Nephron progenitor cell (in vitro differentiated cells): Measurements from ENCODE around the gene PHRF1.
A peak's percentile ranks its signal among the peaks of the same experiment; 100 is the strongest.

Source experiments
- DNase-seq: peaks from one replicate; pipeline ENCODE4 v3.0.0; 2021
- H3K27ac Mint-ChIP-seq: 2 replicates; pipeline ENCODE4 v1.8.0; 2021; ENCODE audit warnings: mild to moderate bottlenecking, moderate library complexity, mixed read lengths
- H3K27me3 Mint-ChIP-seq: 2 replicates; pipeline ENCODE4 v1.8.0; 2021; ENCODE audit warnings: mild to moderate bottlenecking, low read depth, mixed read lengths; ENCODE audit not compliant: poor library complexity
- H3K36me3 Mint-ChIP-seq: 2 replicates; pipeline ENCODE4 v1.8.0; 2021; ENCODE audit warnings: low read depth, mixed read lengths
- H3K4me1 Mint-ChIP-seq: 2 replicates; pipeline ENCODE4 v1.8.0; 2021; ENCODE audit warnings: mixed read lengths
- H3K4me3 Mint-ChIP-seq: 2 replicates; pipeline ENCODE4 v1.8.0; 2021; ENCODE audit warnings: mild to moderate bottlenecking, moderate library complexity, mixed read lengths
- H3K9me3 Mint-ChIP-seq: 2 replicates; pipeline ENCODE4 v1.8.0; 2021; ENCODE audit warnings: mild to moderate bottlenecking, moderate library complexity, mixed read lengths
- TF ChIP-seq, protein P1 (sequence below): fragments of 200-600 bp; sonication (generic); IDR thresholded peaks from 2 replicates; pipeline ENCODE4 v1.5.0; 2021; ENCODE audit warnings: antibody characterized with exemption

The PHRF1 gene

DNA sequence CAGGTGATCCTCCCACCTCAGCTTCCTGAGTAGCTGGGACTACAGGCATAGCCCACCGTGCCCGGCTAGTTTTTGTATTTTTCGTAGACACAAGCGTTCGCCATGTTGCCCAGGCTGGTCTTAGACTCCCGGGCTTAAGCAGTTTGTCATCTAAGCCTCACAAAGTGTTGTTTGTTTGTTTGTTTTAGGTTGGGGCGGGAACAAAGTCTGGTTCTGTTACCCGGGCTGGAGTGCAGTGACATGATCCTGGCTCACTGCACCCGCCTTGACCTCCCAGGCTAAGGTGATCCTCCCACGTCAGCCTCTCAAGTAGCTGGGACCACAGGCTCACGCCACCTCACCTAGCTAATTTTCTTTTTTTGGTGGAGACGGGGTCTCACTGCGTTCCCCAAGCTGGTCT, 26.9 kb downstream of the PHRF1 start:
- Mint-ChIP-seq H3K27ac (no peak overlapping the region), H3K4me3 (no peak overlapping the region), H3K4me1 (no peaks in the 10 kb centered on the region), H3K9me3 (no peaks in the 10 kb centered on the region), H3K36me3 (peaks cover 37% of the 10 kb centered on the region), H3K27me3 (no peaks in the 10 kb centered on the region)
- no peak for DNase-seq
- TF ChIP-seq, protein P1, sequence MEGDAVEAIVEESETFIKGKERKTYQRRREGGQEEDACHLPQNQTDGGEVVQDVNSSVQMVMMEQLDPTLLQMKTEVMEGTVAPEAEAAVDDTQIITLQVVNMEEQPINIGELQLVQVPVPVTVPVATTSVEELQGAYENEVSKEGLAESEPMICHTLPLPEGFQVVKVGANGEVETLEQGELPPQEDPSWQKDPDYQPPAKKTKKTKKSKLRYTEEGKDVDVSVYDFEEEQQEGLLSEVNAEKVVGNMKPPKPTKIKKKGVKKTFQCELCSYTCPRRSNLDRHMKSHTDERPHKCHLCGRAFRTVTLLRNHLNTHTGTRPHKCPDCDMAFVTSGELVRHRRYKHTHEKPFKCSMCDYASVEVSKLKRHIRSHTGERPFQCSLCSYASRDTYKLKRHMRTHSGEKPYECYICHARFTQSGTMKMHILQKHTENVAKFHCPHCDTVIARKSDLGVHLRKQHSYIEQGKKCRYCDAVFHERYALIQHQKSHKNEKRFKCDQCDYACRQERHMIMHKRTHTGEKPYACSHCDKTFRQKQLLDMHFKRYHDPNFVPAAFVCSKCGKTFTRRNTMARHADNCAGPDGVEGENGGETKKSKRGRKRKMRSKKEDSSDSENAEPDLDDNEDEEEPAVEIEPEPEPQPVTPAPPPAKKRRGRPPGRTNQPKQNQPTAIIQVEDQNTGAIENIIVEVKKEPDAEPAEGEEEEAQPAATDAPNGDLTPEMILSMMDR, result no peak

DNA sequence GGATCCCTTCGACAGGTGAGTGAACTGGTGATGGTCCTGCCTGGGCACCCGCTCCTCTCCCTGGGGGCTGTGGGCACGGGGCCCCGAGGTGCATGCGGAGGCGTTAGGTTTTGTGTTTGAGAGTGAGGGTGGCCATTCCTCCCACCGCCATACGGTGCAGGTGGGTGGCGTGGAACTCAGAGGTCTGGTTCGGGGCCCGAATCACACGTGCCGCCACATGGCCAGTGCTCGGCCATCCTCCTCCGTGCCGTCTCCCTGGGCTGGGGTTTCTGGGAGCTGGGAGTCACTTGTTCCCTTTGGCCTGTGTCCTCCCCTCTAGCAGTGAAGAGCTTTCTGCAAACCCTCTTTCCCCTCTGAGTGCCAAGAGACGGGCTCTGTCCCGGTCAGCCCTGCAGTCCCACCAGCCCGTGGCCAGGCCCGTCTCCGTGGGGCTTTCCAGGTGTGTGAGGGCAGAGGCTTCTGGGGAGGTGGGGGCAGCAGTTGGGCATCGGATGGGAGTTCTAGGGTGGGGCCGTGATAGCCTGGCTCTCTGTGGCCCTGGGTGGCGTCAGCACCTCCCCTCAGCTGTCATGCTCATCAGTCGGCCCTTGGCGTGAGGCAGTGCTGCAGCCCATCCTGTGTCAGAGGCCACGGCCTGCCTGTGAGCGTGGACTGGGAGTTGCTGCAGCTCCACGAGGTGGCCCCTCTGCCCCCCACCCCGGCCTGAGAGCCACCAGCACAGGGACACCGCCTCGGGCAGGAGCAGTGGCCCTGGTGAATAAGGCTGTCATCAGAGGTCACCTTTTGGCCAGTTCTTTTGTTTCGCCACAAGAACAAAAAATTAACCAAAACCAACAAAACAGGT, 29.2 kb downstream of the PHRF1 start:
- no peak overlapping the region for H3K27ac Mint-ChIP-seq
- no peaks in the 10 kb centered on the region for H3K4me1 Mint-ChIP-seq
- H3K4me3 Mint-ChIP-seq, result no peak overlapping the region
- no peak for DNase-seq
- TF ChIP-seq, protein P1, result no peak
- no peaks in the 10 kb centered on the region for H3K9me3 Mint-ChIP-seq
- no peaks in the 10 kb centered on the region for H3K27me3 Mint-ChIP-seq
- H3K36me3 Mint-ChIP-seq, result peaks cover 35% of the 10 kb centered on the region

DNA sequence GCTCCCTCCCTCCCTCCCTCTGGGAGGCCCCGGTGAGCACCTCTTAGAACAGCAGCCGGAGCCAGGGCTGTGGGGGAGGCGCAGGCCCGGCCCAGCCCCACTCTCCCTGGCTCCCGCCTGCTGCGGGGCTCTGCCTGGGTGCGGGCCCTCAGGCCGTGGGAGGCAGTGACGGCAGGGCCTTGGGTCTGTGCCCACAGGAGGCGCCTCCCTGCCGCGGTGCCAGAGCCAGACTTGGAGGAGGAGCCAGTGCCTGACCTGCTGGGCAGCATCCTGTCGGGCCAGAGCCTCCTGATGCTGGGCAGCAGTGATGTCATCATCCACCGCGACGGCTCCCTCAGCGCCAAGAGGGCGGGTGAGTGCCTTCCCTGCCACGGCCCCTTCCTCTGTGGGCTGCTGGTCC, 30.0 kb downstream of the PHRF1 start:
- no peak for DNase-seq
- H3K9me3 Mint-ChIP-seq, result no peaks in the 10 kb centered on the region
- H3K27me3 Mint-ChIP-seq, result no peaks in the 10 kb centered on the region
- H3K4me3 Mint-ChIP-seq, result no peak overlapping the region
- H3K27ac Mint-ChIP-seq, result no peak overlapping the region
- peaks cover 39% of the 10 kb centered on the region for H3K36me3 Mint-ChIP-seq
- TF ChIP-seq, protein P1, result no peak
- H3K4me1 Mint-ChIP-seq, result no peaks in the 10 kb centered on the region

DNA sequence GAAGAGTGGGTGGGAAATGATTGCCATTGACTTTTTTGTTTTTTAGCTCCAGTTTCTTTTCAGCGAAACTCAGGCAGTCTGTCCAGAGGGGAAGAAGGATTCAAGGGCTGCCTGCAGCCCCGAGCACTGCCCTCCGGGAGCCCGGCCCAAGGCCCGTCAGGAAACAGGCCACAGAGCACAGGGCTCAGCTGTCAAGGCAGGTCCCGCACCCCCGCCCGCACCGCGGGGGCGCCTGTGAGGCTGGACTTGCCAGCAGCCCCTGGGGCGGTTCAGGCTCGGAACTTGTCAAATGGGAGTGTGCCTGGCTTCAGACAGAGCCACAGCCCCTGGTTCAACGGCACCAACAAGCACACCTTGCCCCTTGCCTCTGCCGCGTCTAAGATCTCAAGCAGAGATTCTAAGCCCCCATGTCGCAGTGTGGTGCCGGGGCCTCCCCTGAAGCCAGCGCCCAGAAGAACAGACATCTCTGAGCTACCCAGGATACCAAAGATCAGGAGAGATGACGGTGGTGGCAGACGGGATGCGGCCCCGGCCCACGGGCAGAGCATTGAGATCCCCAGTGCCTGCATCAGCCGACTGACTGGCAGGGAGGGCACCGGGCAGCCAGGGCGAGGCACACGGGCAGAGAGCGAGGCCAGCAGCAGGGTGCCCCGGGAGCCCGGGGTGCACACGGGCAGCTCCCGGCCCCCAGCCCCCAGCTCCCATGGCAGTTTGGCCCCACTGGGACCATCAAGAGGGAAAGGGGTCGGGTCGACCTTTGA, 30.9 kb downstream of the PHRF1 start:
- H3K9me3 Mint-ChIP-seq, result no peaks in the 10 kb centered on the region
- H3K4me1 Mint-ChIP-seq, result peaks cover 4% of the 10 kb centered on the region
- TF ChIP-seq, protein P1, result no peak
- no peak overlapping the region for H3K4me3 Mint-ChIP-seq
- peaks cover 34% of the 10 kb centered on the region for H3K36me3 Mint-ChIP-seq
- no peak for DNase-seq
- peak overlapping the region; percentile 83 for H3K27ac Mint-ChIP-seq
- H3K27me3 Mint-ChIP-seq, result no peaks in the 10 kb centered on the region

DNA sequence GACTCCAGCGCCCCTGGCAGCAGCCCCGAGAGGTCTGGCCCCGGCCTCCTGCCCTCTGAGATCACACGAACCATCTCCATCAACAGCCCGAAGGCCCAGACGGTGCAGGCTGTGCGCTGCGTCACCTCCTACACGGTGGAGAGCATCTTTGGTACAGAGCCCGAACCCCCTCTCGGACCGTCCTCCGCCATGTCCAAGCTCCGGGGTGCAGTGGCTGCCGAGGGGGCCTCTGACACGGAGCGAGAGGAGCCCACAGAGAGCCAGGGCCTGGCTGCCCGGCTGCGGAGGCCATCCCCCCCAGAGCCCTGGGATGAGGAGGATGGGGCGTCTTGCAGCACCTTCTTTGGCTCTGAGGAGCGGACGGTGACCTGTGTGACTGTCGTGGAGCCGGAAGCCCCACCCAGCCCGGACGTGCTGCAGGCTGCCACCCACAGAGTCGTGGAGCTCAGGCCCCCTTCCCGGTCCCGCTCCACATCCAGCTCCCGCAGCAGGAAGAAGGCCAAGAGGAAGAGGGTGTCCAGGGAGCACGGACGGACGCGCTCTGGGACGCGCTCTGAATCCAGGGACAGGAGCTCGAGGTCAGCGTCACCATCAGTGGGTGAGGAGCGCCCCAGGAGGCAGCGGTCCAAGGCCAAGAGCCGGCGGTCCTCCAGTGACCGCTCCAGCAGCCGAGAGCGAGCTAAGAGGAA, 31.8 kb downstream of the PHRF1 start:
- Mint-ChIP-seq H3K9me3 (no peaks in the 10 kb centered on the region), H3K36me3 (peaks cover 35% of the 10 kb centered on the region), H3K27ac (no peak overlapping the region), H3K4me1 (peaks cover 13% of the 10 kb centered on the region), H3K27me3 (no peaks in the 10 kb centered on the region), H3K4me3 (no peak overlapping the region)
- DNase-seq, result no peak
- TF ChIP-seq, protein P1, result no peak
